Measurements from ENCODE around the gene VAV2. TPM values are rescaled to one million over a fixed set of nuclear protein-coding genes. Genes with fewer than 3 reads are reported as not detected.

The VAV2 gene
- total RNA-seq, 4 donors from 2014 or later, result 15.0 to 25.7 (median 20.5) TPM

- Histone ChIP-seq H3K4me1 (peaks cover 0 to 5% of the 10 kb centered on the region in 2 donors), H3K9me3 (no peaks in the 10 kb centered on the region), H3K27me3 (no peaks in the 10 kb centered on the region), H3K4me3 (replicated peaks in 1 of 3) (no peak overlapping the region), H3K27ac (no peak overlapping the region), H3K36me3 (no peaks in the 10 kb centered on the region)
- no peak for DNase-seq
- no peak for TF ChIP-seq CTCF (IDR thresholded peaks at IDR 0.05)
- no peak for TF ChIP-seq POLR2A (IDR thresholded peaks at IDR 0.05)
- 77 to 82% methylated on average over 20 to 25 of the region's 25 CpGs for WGBS, 2 donors
- intact Hi-C loops (cut with DNase I), result no loop called here
These were observed 103.9 kb downstream of the VAV2 start for GRCh38 chr9:133888048-133888808.

GRCh38 chr9:133887540-133888047, 104.5 kb downstream of the VAV2 start:
- DNase-seq, result no peak
- no peak overlapping the region for H3K27ac ChIP-seq
- H3K9me3 ChIP-seq, result no peaks in the 10 kb centered on the region
- peaks cover 0 to 5% of the 10 kb centered on the region in 2 donors for H3K4me1 ChIP-seq
- TF ChIP-seq CTCF (IDR thresholded peaks at IDR 0.05), result no peak
- no peak for TF ChIP-seq POLR2A (IDR thresholded peaks at IDR 0.05)
- H3K4me3 ChIP-seq (replicated peaks in 1 of 3), result no peak overlapping the region
- H3K36me3 ChIP-seq, result no peaks in the 10 kb centered on the region
- no peaks in the 10 kb centered on the region for H3K27me3 ChIP-seq
- intact Hi-C loops (cut with DNase I), result no loop called here
- WGBS, 2 donors, result 91 to 100% methylated on average over 4 to 11 of the region's 18 CpGs

- no peaks in the 10 kb centered on the region for H3K4me1 ChIP-seq
- intact Hi-C loops (cut with DNase I), result no loop called here
- no peaks in the 10 kb centered on the region for H3K9me3 ChIP-seq
- H3K4me3 ChIP-seq (replicated peaks in 1 of 3), result no peak overlapping the region
- no peaks in the 10 kb centered on the region for H3K36me3 ChIP-seq
- no peak for DNase-seq
- no peaks in the 10 kb centered on the region for H3K27me3 ChIP-seq
- TF ChIP-seq POLR2A (IDR thresholded peaks at IDR 0.05) (no peak), CTCF (IDR thresholded peaks at IDR 0.05) (no peak)
- H3K27ac ChIP-seq, result no peak overlapping the region
- 84 to 96% methylated on average over 4 to 11 of the region's 14 CpGs for WGBS, 2 donors
These were observed 105.3 kb downstream of the VAV2 start for GRCh38 chr9:133886563-133887501.

- peaks cover 0 to 6% of the 10 kb centered on the region in 2 donors for H3K4me1 ChIP-seq
- H3K36me3 ChIP-seq, result no peaks in the 10 kb centered on the region
- no peaks in the 10 kb centered on the region for H3K27me3 ChIP-seq
- no peaks in the 10 kb centered on the region for H3K9me3 ChIP-seq
- H3K27ac ChIP-seq, result no peak overlapping the region
- H3K4me3 ChIP-seq (replicated peaks in 1 of 3), result no peak overlapping the region
- intact Hi-C loops (cut with DNase I), result no loop called here
- TF ChIP-seq CTCF (IDR thresholded peaks at IDR 0.05) (no peak), POLR2A (IDR thresholded peaks at IDR 0.05) (no peak)
- 89 to 91% methylated on average over 15 to 19 of the region's 19 CpGs for WGBS, 2 donors
- DNase-seq, result no peak
These were observed 107.0 kb downstream of the VAV2 start for GRCh38 chr9:133884907-133885744.
